ENCODE results near the gene BACE2.

Gene BACE2

DNA sequence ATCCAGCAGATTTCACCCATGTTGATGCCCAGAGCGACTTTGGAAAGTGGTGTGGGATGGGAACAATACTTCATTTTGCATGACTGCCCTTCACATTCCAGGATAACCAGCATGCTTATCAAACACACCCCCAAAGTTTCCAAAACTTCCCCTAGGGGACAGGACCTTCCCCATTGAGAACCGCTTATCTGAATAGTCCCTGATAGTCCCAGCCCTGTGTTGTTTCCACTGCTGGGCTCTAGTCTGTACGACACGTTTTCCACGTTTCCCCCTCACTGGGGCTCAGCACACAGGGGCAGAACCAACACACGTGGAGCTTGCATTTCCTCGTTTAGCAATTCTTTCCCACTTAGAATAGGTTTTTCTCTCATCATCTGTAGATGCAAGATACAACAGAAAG, 61.0 kb downstream of the BACE2 start:
- Histone ChIP-seq H3K4me1 (ENCODE audit: insufficient read depth, low read length) (no peaks in the 10 kb centered on the region; the same call in 1 of the 2 replicates), H3K4me2 (ENCODE audit: insufficient read depth, low read length) (no peak overlapping the region), H3K27me3 (ENCODE audit: insufficient read depth, low read length, poor library complexity) (peaks cover 5% of the 10 kb centered on the region), H4K20me1 (ENCODE audit: insufficient read depth, low read length) (no peaks in the 10 kb centered on the region), H3K27ac (ENCODE audit: low read length) (no peak overlapping the region), H3K4me3 (ENCODE audit: low read depth in 1 of 2, low read length in 2 of 2) (no peak overlapping the region), H3K36me3 (ENCODE audit: insufficient read depth, low read length) (no peaks in the 10 kb centered on the region), H3K9me3 (ENCODE audit: insufficient read depth, low read length, severe bottlenecking) (no peaks in the 10 kb centered on the region), H3K9ac (ENCODE audit: low read depth, low read length) (no peak overlapping the region), H3K79me2 (ENCODE audit: insufficient read depth, low read length) (no peaks in the 10 kb centered on the region), H2AFZ (ENCODE audit: low read depth, low read length) (no peak overlapping the region)
- TF ChIP-seq, protein P1, sequence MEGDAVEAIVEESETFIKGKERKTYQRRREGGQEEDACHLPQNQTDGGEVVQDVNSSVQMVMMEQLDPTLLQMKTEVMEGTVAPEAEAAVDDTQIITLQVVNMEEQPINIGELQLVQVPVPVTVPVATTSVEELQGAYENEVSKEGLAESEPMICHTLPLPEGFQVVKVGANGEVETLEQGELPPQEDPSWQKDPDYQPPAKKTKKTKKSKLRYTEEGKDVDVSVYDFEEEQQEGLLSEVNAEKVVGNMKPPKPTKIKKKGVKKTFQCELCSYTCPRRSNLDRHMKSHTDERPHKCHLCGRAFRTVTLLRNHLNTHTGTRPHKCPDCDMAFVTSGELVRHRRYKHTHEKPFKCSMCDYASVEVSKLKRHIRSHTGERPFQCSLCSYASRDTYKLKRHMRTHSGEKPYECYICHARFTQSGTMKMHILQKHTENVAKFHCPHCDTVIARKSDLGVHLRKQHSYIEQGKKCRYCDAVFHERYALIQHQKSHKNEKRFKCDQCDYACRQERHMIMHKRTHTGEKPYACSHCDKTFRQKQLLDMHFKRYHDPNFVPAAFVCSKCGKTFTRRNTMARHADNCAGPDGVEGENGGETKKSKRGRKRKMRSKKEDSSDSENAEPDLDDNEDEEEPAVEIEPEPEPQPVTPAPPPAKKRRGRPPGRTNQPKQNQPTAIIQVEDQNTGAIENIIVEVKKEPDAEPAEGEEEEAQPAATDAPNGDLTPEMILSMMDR (IDR thresholded peaks at IDR 0.05; ENCODE audit: borderline replicate concordance, extremely low read depth, low read length, poor library complexity, severe bottlenecking): no peak
- no peak for TF ChIP-seq EZH2 (IDR thresholded peaks at IDR 0.05; ENCODE audit: borderline replicate concordance, low read depth, low read length, severe bottlenecking)
- DNase-seq: no peak
- no peak for ATAC-seq (ENCODE audit: insufficient read depth, low read depth)

DNA sequence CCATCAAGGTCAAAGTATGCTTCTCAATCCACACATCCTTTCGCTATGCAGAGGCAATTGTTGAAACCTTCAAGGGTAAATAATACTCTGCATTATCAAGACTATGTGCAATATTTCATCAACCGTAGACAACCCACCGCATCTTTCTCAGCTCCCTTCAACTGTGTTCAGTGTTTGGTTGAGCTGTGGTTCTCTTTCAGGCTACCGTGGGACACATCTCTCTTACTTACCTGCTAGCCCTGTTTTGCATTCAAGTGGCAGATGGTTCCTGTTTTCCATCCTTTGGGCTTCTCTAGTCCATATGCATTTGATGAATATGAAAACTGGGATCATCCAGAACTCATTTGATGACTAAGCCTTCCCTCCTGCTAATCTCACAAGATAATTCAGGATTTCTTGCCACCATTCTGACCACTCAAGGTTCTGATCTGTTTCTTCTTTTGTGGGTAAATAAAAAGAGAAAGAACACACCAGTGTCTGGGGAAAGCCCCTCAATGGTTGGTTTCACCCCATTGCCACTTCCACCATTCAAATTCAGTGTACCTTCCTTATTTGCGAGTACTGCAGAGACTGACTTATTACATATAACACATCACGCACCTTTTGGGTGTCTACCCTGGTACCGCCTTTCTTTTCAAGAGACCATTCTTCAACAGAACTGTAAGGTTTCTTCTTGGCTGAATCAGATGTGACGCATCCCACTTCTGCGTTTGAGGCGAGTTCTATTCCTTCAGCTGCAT, 61.7 kb downstream of the BACE2 start:
- H4K20me1 ChIP-seq (ENCODE audit: insufficient read depth, low read length): no peaks in the 10 kb centered on the region
- H3K27me3 ChIP-seq (ENCODE audit: insufficient read depth, low read length, poor library complexity): peaks cover 5% of the 10 kb centered on the region
- no peak overlapping the region for H3K4me2 ChIP-seq (ENCODE audit: insufficient read depth, low read length)
- TF ChIP-seq, protein P1 (IDR thresholded peaks at IDR 0.05; ENCODE audit: borderline replicate concordance, extremely low read depth, low read length, poor library complexity, severe bottlenecking): no peak
- no peak for TF ChIP-seq EZH2 (IDR thresholded peaks at IDR 0.05; ENCODE audit: borderline replicate concordance, low read depth, low read length, severe bottlenecking)
- no peaks in the 10 kb centered on the region for H3K9me3 ChIP-seq (ENCODE audit: insufficient read depth, low read length, severe bottlenecking)
- H3K27ac ChIP-seq (ENCODE audit: low read length): no peak overlapping the region
- H3K9ac ChIP-seq (ENCODE audit: low read depth, low read length): no peak overlapping the region
- H3K79me2 ChIP-seq (ENCODE audit: insufficient read depth, low read length): no peaks in the 10 kb centered on the region
- DNase-seq (no peak), ATAC-seq (ENCODE audit: insufficient read depth, low read depth) (no peak)
- no peaks in the 10 kb centered on the region; the same call in 1 of the 2 replicates for H3K4me1 ChIP-seq (ENCODE audit: insufficient read depth, low read length)
- no peaks in the 10 kb centered on the region for H3K36me3 ChIP-seq (ENCODE audit: insufficient read depth, low read length)
- H2AFZ ChIP-seq (ENCODE audit: low read depth, low read length): no peak overlapping the region
- no peak overlapping the region for H3K4me3 ChIP-seq (ENCODE audit: low read depth in 1 of 2, low read length in 2 of 2)

DNA sequence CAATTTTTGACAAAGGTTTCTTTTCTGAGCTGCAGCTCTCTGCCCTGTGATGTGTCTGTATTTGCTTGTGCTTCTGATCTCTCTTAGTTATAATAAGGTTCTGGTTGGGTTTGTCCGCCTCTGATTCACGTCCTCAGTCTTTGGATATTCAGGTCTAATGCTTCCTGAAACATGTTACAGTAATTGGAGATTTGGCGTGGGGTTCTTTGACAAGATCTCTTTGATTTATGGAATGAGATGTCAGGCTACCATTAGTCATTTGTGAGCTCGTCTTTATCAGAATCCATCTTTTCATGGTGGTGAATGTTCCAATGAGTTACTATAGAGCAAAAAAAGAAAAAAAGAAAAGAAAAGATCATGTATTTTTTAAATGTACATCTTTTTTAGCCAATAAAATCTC, 62.5 kb downstream of the BACE2 start:
- peaks cover 8% of the 10 kb centered on the region for H3K27me3 ChIP-seq (ENCODE audit: insufficient read depth, low read length, poor library complexity)
- H3K9ac ChIP-seq (ENCODE audit: low read depth, low read length): no peak overlapping the region
- no peak overlapping the region for H3K4me2 ChIP-seq (ENCODE audit: insufficient read depth, low read length)
- ATAC-seq (ENCODE audit: insufficient read depth, low read depth) (no peak), DNase-seq (no peak)
- TF ChIP-seq, protein P1 (IDR thresholded peaks at IDR 0.05; ENCODE audit: borderline replicate concordance, extremely low read depth, low read length, poor library complexity, severe bottlenecking): no peak
- no peak for TF ChIP-seq EZH2 (IDR thresholded peaks at IDR 0.05; ENCODE audit: borderline replicate concordance, low read depth, low read length, severe bottlenecking)
- no peak overlapping the region for H3K4me3 ChIP-seq (ENCODE audit: low read depth in 1 of 2, low read length in 2 of 2)
- H3K36me3 ChIP-seq (ENCODE audit: insufficient read depth, low read length): no peaks in the 10 kb centered on the region
- no peaks in the 10 kb centered on the region for H3K79me2 ChIP-seq (ENCODE audit: insufficient read depth, low read length)
- no peaks in the 10 kb centered on the region for H3K9me3 ChIP-seq (ENCODE audit: insufficient read depth, low read length, severe bottlenecking)
- H3K27ac ChIP-seq (ENCODE audit: low read length): no peak overlapping the region
- no peaks in the 10 kb centered on the region for H4K20me1 ChIP-seq (ENCODE audit: insufficient read depth, low read length)
- H2AFZ ChIP-seq (ENCODE audit: low read depth, low read length): no peak overlapping the region
- H3K4me1 ChIP-seq (ENCODE audit: insufficient read depth, low read length): no peaks in the 10 kb centered on the region; the same call in 1 of the 2 replicates
